ENCODE results near the gene PISD. TPM values are rescaled to one million over a fixed set of nuclear protein-coding genes. Genes with fewer than 3 reads are reported as not detected.
"Not testable (repeated sequence)": the region's sequence is repeated elsewhere in the genome, so short reads cannot be mapped to it uniquely, and the experiment has no call there.

Gene PISD
- 10 to 100 TPM; 15.3 to 19.0 (median 18.5) TPM for total RNA-seq

DNA sequence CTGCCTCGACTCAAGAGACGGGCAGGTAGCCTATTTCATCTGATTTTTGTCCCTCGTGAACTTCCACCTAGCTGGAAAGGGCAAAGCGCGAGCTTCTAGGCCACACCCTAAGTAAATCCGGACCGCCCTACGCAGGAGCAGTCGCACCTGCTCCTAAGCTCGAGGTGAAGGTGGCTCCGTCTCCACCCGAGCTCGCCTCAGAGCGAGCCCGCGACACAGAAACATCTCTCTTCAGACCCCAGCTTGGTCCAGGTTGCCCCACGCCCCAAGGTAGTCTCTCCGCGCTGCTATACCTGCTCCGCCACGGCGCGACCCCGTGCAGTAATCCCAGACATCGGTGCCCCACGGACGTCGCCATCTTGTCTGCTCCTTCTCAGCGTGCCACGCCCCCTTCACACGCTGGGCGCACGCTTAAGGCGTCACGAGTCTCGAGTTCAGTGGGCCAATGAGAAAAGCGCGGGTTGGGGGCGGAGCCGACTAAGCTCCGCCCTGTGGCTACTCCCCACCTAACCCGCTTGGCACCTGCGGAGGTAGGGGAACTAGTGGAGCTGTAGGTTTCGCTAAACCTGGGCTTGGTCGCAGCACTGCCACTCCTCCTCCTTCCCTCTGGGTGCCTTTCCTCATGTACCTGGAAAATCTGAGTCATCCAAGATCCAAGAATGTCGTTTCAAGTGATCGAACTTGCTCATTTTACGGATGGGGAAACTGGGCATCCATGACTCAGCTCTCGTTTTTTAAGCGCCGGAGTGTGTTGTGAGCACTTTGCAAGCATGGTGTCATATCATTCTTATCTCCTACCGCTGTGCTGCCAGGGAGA, at the start of gene PISD:
PISD (minus strand) TSS at position 365 of the 817 bp plus-strand sequence; CDS start at position 358, 7 bp downstream.
- Histone ChIP-seq H3K27me3 (no peaks in the 10 kb centered on the region), H3K36me3 (no peaks in the 10 kb centered on the region), H3K4me1 (peaks cover 16 to 19% of the 10 kb centered on the region in 2 donors), H3K27ac (peak within 1 kb of the TSS; percentile 64 to 85 (median 78)), H3K4me3 (peak within 1 kb of the TSS; percentile 88 to 96 (median 94)), H3K9me3 (no peaks in the 10 kb centered on the region)
- peak; percentile 98 for ATAC-seq
- TF ChIP-seq POLR2A (IDR thresholded peaks at IDR 0.05), result peak; percentile 69 to 73
- TF ChIP-seq, protein P1, sequence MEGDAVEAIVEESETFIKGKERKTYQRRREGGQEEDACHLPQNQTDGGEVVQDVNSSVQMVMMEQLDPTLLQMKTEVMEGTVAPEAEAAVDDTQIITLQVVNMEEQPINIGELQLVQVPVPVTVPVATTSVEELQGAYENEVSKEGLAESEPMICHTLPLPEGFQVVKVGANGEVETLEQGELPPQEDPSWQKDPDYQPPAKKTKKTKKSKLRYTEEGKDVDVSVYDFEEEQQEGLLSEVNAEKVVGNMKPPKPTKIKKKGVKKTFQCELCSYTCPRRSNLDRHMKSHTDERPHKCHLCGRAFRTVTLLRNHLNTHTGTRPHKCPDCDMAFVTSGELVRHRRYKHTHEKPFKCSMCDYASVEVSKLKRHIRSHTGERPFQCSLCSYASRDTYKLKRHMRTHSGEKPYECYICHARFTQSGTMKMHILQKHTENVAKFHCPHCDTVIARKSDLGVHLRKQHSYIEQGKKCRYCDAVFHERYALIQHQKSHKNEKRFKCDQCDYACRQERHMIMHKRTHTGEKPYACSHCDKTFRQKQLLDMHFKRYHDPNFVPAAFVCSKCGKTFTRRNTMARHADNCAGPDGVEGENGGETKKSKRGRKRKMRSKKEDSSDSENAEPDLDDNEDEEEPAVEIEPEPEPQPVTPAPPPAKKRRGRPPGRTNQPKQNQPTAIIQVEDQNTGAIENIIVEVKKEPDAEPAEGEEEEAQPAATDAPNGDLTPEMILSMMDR (IDR thresholded peaks at IDR 0.05 in 4 of 5, conservative IDR thresholded peaks at IDR 0.05 in 1 of 5), result no peak
- in situ Hi-C loops (cut with MboI; ENCODE audit: low sequenced_read_pairs in 4 of 4) (loop anchor here in 1 of 4 donors (25.0 kb wide), 1 partner anchor 275 kb away; the partner anchor contains the start of gene YWHAH), intact Hi-C loops (cut with DNase I; ENCODE audit: low total_unique reads) (loop anchor here (2.0 to 10.0 kb wide), 3 partner anchors 91 to 813 kb away; partner anchors contain the start of genes FBXO7 and YWHAH)
- DNase-seq, result peak; percentile 87 to 94

DNA sequence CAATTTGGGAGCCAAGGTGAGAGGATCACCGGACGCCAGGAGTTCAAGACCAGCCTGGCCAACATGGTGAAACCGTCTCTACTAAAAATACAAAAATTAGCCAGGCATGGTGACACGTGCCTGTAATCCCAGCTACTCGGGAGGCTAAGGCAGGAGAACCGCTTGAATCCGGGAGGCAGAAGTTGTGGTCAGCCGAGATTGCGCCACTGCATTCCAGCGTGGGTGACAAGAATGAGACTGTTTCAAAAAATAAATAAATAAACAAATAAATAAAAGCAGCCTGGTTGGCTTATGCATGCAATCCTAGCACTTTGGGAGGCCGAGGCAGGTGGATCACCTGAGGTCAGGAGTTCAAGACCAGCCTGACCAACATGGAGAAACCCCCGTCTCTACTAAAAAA, 49.2 kb upstream of the PISD start:
- H3K4me1 ChIP-seq; H3K9me3 ChIP-seq; H3K27ac ChIP-seq; intact Hi-C loops (cut with DNase I; ENCODE audit: low total_unique reads); in situ Hi-C loops (cut with MboI; ENCODE audit: low sequenced_read_pairs in 4 of 4); H3K4me3 ChIP-seq; H3K27me3 ChIP-seq; DNase-seq; ATAC-seq: not testable (repeated sequence)
- H3K36me3 ChIP-seq, result peaks cover 0 to 45% of the 10 kb centered on the region in 2 donors

DNA sequence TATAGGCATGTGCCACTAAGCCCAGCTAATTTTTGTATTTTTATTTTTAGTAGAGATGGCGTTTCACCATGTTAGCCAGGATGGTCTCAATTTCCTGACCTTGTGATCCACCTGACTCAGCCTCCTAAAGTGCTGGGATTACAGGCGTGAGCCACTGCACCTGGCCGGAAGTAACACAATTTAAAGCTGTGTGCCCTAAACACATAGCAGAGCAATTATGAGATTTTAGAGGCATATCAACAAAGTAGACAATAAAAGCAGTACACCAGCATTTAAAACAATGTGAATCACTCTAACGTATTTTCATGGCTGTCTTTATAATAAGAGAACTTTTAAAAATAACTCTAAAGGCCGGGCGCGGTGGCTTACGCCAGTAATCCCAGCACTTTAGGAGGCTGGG, 45.5 kb upstream of the PISD start:
- H3K4me3 ChIP-seq, result no peak overlapping the region
- no peaks in the 10 kb centered on the region for H3K27me3 ChIP-seq
- intact Hi-C loops (cut with DNase I; ENCODE audit: low total_unique reads), result no loop called here
- peaks cover 0 to 35% of the 10 kb centered on the region in 2 donors for H3K36me3 ChIP-seq
- DNase-seq (no peak), ATAC-seq (no peak)
- H3K27ac ChIP-seq, result no peak overlapping the region
- no peaks in the 10 kb centered on the region for H3K9me3 ChIP-seq
- TF ChIP-seq, protein P1 (IDR thresholded peaks at IDR 0.05 in 4 of 5, conservative IDR thresholded peaks at IDR 0.05 in 1 of 5), result no peak
- no peak for TF ChIP-seq POLR2A (IDR thresholded peaks at IDR 0.05)
- peaks cover 0 to 6% of the 10 kb centered on the region in 2 donors for H3K4me1 ChIP-seq
- in situ Hi-C loops (cut with MboI; ENCODE audit: low sequenced_read_pairs in 4 of 4), result no loop called here

DNA sequence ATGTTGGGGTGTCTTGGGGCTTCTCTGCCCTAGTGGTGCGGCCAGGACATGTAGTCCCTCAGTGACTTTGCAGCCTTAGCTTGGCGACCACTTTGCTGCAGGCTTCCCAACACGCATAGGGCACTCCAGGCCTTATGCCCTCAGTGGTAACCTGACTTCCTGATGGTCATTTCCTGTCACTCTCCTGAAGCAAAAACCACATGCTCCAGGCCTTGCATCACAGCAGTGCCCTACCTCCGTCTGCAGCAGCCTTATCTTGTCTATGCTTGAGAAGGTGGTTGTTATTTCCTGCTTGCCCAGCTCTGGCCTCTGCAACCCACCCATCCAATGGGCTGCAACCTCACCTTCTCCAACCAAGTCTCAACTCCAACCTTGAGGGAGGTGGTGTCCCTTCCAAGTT, 33.4 kb upstream of the PISD start:
- Histone ChIP-seq H3K36me3 (peaks cover 0 to 41% of the 10 kb centered on the region in 2 donors), H3K9me3 (no peaks in the 10 kb centered on the region), H3K4me1 (no peaks in the 10 kb centered on the region), H3K27me3 (no peaks in the 10 kb centered on the region), H3K27ac (no peak overlapping the region), H3K4me3 (no peak overlapping the region)
- intact Hi-C loops (cut with DNase I; ENCODE audit: low total_unique reads) (no loop called here), in situ Hi-C loops (cut with MboI; ENCODE audit: low sequenced_read_pairs in 4 of 4) (no loop called here)
- ATAC-seq (no peak), DNase-seq (no peak)
- TF ChIP-seq, protein P1 (IDR thresholded peaks at IDR 0.05 in 4 of 5, conservative IDR thresholded peaks at IDR 0.05 in 1 of 5), result no peak
- no peak for TF ChIP-seq POLR2A (IDR thresholded peaks at IDR 0.05)

DNA sequence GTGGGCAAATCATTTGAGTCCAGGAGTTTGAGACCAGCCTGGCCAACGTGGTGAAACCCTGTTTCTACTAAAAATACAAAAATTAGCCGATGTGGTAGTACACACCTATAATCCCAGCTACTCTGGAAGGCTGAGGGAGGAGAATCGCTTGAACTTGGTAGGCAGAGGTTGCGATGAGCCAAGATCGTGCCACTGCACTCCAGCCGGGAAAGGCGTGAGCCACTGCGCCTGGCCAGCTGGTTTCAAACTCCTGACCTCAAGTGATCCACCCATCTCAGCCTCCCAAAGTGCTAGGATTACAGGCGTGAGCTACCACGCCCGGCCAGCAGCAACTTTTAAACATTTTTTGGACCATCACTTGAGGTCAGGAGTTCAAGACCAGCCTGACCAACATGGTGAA, 32.0 kb upstream of the PISD start:
- DNase-seq; ATAC-seq; H3K4me3 ChIP-seq; H3K27ac ChIP-seq; intact Hi-C loops (cut with DNase I; ENCODE audit: low total_unique reads); H3K9me3 ChIP-seq; H3K27me3 ChIP-seq; H3K4me1 ChIP-seq; in situ Hi-C loops (cut with MboI; ENCODE audit: low sequenced_read_pairs in 4 of 4): not testable (repeated sequence)
- H3K36me3 ChIP-seq, result peaks cover 0 to 38% of the 10 kb centered on the region in 2 donors
